DND-41 (cell line): ENCODE data around the gene INSC.

Source experiments
- ATAC-seq: fragments of 200-7000 bp; cut with Tn5 transposase; 3 replicates; pipeline ENCODE4 v1.9.1; 2021; ENCODE audit warnings: low read depth; ENCODE audit not compliant: insufficient read depth
- DNase-seq: peaks from one replicate; pipeline ENCODE4 v3.0.0-alpha.2; 2020
- H2AFZ ChIP-seq: 2 replicates; pipeline ENCODE4 v1.6.0; 2012; ENCODE audit warnings: low read depth, low read length
- H3K27ac ChIP-seq: 2 replicates; pipeline ENCODE4 v1.5.1; 2012; ENCODE audit warnings: low read length, inconsistent platforms
- H3K27me3 ChIP-seq: fragments of 200-600 bp; sonication (generic); 2 replicates; pipeline ENCODE4 v1.6.0; 2012; ENCODE audit warnings: low read length, mild to moderate bottlenecking, inconsistent platforms; ENCODE audit not compliant: insufficient read depth, poor library complexity
- H3K36me3 ChIP-seq: 2 replicates; pipeline ENCODE4 v1.5.1; 2012; ENCODE audit warnings: low read length, inconsistent platforms; ENCODE audit not compliant: insufficient read depth
- H3K4me1 ChIP-seq: 2 replicates; pipeline ENCODE4 v1.5.1; 2012; ENCODE audit warnings: mild to moderate bottlenecking, low read length; ENCODE audit not compliant: insufficient read depth
- H3K4me2 ChIP-seq: 2 replicates; pipeline ENCODE4 v1.6.0; 2012; ENCODE audit warnings: mild to moderate bottlenecking, moderate library complexity, low read length, inconsistent platforms; ENCODE audit not compliant: insufficient read depth
- H3K4me3 ChIP-seq, 2 experiments: fragments of 200-600 bp in 1 of 2; shearing (Covaris generic) in 1 of 2; 2 replicates each; pipeline ENCODE4 v1.5.1; 2012 to 2016; ENCODE audit warnings: inconsistent platforms in 2 of 2, low read length in 2 of 2, mild to moderate bottlenecking in 2 of 2, low read depth in 1 of 2, moderate library complexity in 1 of 2
- H3K79me2 ChIP-seq: 2 replicates; pipeline ENCODE4 v1.6.0; 2012; ENCODE audit warnings: low read length, inconsistent platforms; ENCODE audit not compliant: insufficient read depth
- H3K9ac ChIP-seq: 2 replicates; pipeline ENCODE4 v1.6.0; 2012; ENCODE audit warnings: low read depth, mild to moderate bottlenecking, inconsistent platforms, low read length, moderate library complexity
- H3K9me3 ChIP-seq: 2 replicates; pipeline ENCODE4 v1.5.1; 2012; ENCODE audit warnings: low read length, moderate library complexity, mild to moderate bottlenecking, inconsistent platforms; ENCODE audit not compliant: insufficient read depth, severe bottlenecking
- H4K20me1 ChIP-seq: 2 replicates; pipeline ENCODE4 v1.6.0; 2012; ENCODE audit warnings: low read length; ENCODE audit not compliant: insufficient read depth
- EZH2 ChIP-seq: IDR thresholded peaks from 3 replicates; pipeline ENCODE4 v1.6.1; 2012; ENCODE audit warnings: borderline replicate concordance, low read depth, mild to moderate bottlenecking, moderate library complexity, low read length, inconsistent platforms; ENCODE audit not compliant: severe bottlenecking
- TF ChIP-seq, protein P1 (sequence below): IDR thresholded peaks from 2 replicates; pipeline ENCODE4 v1.5.1; 2012; ENCODE audit warnings: borderline replicate concordance, low read length, moderate library complexity, mild to moderate bottlenecking; ENCODE audit not compliant: poor library complexity, severe bottlenecking; ENCODE audit errors: extremely low read depth

The INSC gene

DNA sequence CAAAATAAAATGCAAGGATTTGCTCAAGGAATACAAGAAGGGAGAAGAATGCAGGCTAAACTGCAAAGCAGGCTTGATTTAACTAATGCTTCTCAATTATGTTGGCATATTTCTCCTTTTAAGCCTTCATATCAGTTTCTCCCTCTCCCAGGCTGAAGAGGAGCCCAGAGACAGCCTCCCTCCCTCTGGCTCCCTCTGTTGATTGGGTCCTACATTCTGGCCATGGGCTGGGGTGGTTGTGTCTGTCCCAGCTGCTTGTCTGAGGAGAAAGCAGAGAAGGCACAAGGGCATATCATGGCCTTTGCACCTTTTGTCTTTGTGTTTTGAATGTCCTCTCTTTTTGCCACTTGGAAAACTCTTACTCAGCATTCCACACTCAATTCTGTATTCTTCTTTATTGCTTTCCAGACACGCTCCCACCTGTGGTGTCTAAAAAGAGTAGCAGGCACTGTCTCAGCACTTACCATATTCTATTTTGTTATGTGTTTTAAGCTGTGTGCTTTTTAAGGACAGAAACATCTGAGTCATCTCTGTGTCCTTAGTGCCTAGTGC lies 77.4 kb downstream of the INSC start:
- H3K4me3 ChIP-seq = no peak overlapping the region
- H3K9me3 ChIP-seq = no peaks in the 10 kb centered on the region
- DNase-seq (no peak), ATAC-seq (no peak)
- no peaks in the 10 kb centered on the region for H3K4me1 ChIP-seq
- peaks cover 16% of the 10 kb centered on the region for H3K27me3 ChIP-seq
- H3K36me3 ChIP-seq = no peaks in the 10 kb centered on the region
- H3K79me2 ChIP-seq = no peaks in the 10 kb centered on the region
- TF ChIP-seq, protein P1, sequence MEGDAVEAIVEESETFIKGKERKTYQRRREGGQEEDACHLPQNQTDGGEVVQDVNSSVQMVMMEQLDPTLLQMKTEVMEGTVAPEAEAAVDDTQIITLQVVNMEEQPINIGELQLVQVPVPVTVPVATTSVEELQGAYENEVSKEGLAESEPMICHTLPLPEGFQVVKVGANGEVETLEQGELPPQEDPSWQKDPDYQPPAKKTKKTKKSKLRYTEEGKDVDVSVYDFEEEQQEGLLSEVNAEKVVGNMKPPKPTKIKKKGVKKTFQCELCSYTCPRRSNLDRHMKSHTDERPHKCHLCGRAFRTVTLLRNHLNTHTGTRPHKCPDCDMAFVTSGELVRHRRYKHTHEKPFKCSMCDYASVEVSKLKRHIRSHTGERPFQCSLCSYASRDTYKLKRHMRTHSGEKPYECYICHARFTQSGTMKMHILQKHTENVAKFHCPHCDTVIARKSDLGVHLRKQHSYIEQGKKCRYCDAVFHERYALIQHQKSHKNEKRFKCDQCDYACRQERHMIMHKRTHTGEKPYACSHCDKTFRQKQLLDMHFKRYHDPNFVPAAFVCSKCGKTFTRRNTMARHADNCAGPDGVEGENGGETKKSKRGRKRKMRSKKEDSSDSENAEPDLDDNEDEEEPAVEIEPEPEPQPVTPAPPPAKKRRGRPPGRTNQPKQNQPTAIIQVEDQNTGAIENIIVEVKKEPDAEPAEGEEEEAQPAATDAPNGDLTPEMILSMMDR = no peak
- no peak for TF ChIP-seq EZH2
- H3K4me2 ChIP-seq = no peak overlapping the region
- H3K9ac ChIP-seq = no peak overlapping the region
- H3K27ac ChIP-seq = no peak overlapping the region
- no peak overlapping the region for H2AFZ ChIP-seq
- no peaks in the 10 kb centered on the region for H4K20me1 ChIP-seq

DNA sequence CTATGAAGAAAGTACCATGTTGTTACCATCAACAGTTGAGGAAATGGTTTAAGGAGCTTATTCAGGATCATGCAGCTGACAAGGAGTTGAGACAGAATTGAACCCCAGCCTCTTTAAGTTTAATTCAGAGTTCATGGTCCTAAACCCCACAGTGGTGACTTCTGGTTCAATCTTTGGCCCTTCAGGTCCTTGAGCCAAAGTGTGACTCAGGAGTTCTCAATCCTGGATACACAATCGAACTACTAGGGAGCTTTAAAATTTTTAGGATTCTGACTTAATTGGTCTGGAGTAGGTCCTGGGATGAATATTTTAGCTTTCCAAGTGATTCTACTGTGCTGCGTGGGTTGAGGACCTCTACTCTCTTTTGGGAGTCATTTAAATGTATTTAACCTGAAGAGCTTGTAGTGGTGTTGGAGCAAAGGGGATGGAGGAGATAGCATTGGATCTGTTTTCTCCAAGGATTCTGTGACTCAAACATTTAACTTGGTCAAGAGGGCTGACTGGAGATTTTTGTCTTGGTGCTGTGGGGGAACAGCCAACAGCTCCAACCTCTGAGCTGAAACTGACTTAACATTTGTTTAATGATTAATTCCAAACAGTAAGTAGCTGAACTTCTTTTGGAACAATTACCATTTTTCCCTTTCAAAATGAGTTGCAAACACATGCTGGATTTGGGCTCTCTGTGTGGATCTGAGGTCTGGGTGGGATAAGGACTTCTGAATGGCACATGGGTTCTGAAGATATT lies 80.1 kb downstream of the INSC start:
- Histone ChIP-seq H3K9me3 (no peaks in the 10 kb centered on the region), H3K4me2 (no peak overlapping the region), H3K27ac (no peak overlapping the region), H2AFZ (no peak overlapping the region), H3K36me3 (no peaks in the 10 kb centered on the region), H3K9ac (no peak overlapping the region), H3K4me1 (no peaks in the 10 kb centered on the region), H4K20me1 (no peaks in the 10 kb centered on the region), H3K27me3 (peaks cover 8% of the 10 kb centered on the region), H3K79me2 (no peaks in the 10 kb centered on the region), H3K4me3 (no peak overlapping the region)
- no peak for DNase-seq
- no peak for TF ChIP-seq EZH2
- TF ChIP-seq, protein P1 = no peak
- no peak for ATAC-seq

DNA sequence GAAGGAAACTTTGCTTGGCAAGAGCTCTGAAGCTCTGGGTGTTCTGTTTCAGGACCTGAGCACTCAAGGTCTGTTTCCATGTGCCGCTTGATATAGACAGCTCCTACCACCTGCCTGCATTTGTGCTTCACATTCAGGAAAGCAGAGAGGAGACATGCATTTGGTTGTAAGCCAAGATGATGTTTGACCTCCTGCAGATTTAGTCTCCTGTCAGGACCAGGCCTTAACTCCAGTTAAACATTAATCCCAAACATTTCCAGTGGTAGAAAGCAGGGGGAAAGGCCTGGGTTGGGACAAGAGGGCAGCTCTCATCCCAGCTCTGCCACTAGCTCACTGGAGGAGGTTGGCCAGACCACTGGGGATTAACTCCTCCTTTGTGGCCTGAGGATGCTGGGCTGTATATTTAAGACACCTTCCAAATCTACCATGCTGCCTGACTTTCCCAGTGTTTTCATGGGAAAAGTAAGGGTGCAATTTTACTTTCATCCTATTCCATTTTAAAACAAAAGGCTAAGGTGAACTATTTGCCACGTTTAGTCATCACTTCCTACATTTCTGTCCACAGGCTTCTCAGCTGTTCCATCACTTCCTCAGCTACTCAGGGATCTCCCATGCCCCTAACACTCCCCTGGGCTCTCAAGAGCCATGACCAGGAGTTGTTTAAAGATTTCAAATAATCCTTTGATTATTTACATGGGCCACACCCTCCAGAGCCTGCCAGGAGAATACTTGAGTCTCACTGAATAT lies 80.9 kb downstream of the INSC start:
- H3K36me3 ChIP-seq = no peaks in the 10 kb centered on the region
- H3K79me2 ChIP-seq = no peaks in the 10 kb centered on the region
- H3K4me1 ChIP-seq = no peaks in the 10 kb centered on the region
- H3K4me2 ChIP-seq = no peak overlapping the region
- no peak overlapping the region for H3K9ac ChIP-seq
- no peak overlapping the region for H3K4me3 ChIP-seq
- H2AFZ ChIP-seq = no peak overlapping the region
- H3K27me3 ChIP-seq = peaks cover 8% of the 10 kb centered on the region
- ATAC-seq (no peak), DNase-seq (no peak)
- no peaks in the 10 kb centered on the region for H3K9me3 ChIP-seq
- no peak for TF ChIP-seq EZH2
- TF ChIP-seq, protein P1 = no peak
- H4K20me1 ChIP-seq = no peaks in the 10 kb centered on the region
- H3K27ac ChIP-seq = no peak overlapping the region
